ENCODE measurements around the gene C6orf15. TPM values are rescaled to one million over a fixed set of nuclear protein-coding genes. Genes with fewer than 3 reads are reported as not detected.
A peak's percentile ranks its signal among the peaks of the same experiment; 100 is the strongest.

The C6orf15 gene
- total RNA-seq (2014; rRNA removed) (not detected in 2 replicates), Bru-seq, nascent RNA (percentile 20 among the genes with signal in this experiment), BruChase-seq, experiment 1, labeled RNA remaining after a 6-hour chase (not detected), BruChase-seq, experiment 2, labeled RNA remaining after a 2-hour chase (not detected)
- long read RNA-seq, result 0 reads

DNA sequence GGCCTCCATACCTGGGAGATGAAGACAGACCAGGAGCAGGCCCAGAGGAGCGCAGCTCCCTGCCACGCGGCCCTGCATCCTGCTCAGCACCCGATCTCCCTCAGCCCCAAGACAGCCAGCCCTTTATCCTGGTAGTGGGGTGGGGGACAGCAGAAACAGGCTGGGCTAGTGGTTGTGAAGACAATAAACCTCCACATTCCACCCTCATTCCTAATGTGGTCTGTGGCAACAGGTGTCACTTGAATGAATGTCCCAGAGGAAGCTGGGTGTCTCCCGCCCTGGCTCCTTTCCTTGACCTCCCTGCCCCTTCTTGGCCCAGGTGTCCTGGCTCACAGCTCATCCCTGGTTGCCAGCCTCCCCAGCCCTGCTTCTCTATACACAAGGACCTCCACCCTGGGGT is at the start of gene C6orf15:
Gene C6orf15 (minus strand): TSS at position 98 of the 400 bp plus-strand sequence. CDS start 20 bp downstream, at position 78.
- H2AFZ ChIP-seq (ENCODE audit: low read length), result no peak within 1 kb of the TSS

DNA sequence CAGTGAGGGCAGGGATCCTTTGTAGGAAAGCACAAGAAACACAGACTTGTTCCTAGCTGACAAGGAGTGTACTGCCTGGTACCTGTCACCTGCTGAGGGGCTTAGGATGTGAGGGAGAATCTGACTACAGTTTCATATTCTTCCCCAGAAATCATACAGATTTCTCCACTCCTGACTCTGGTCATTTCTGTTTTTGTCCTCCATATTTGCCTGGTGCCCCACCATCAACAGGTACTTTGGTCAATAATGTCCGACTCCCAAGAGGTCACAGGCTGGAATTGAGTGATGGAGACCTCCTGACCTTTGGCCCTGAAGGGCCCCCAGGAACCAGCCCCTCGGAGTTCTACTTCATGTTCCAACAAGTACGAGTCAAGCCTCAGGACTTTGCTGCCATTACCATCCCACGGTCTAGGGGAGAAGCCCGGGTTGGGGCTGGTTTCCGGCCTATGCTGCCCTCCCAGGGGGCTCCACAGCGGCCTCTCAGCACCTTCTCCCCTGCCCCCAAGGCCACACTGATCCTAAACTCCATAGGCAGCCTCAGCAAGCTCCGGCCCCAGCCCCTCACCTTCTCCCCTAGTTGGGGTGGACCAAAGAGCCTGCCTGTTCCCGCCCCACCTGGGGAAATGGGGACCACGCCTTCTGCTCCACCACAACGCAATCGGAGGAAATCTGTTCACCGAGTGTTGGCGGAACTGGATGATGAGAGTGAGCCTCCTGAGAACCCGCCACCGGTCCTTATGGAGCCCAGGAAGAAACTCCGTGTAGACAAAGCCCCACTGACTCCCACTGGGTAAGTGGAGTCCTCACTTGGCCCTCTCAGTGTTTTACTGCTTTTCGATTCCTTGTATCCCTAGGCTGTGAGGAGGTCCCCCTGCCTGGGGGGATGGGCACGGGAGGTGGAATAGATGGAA is 49.1 kb upstream of the C6orf15 start:
- H3K4me2 ChIP-seq (ENCODE audit: low read length), result no peak overlapping the region
- H3K9me2 ChIP-seq (replicated peaks; ENCODE audit: low read length), result no peaks in the 10 kb centered on the region
- H3K4me3 ChIP-seq (ENCODE audit: low read length), result no peak overlapping the region
- H3K79me2 ChIP-seq (ENCODE audit: low read length), result peaks cover 37% of the 10 kb centered on the region
- no peak for ATAC-seq
- no peak overlapping the region for H2AFZ ChIP-seq (ENCODE audit: low read length)
- POLR2A ChIA-PET (ENCODE audit: unreplicated experiment), result no interaction called here
- H3K27ac ChIP-seq (ENCODE audit: low read length), result no peak overlapping the region
- intact Hi-C loops (cut with micrococcal nuclease), result no loop called here
- TF ChIP-seq EZH2 (IDR thresholded peaks at IDR 0.05; ENCODE audit: low read length, unreplicated experiment), result no peak
- TF ChIP-seq, protein P1, sequence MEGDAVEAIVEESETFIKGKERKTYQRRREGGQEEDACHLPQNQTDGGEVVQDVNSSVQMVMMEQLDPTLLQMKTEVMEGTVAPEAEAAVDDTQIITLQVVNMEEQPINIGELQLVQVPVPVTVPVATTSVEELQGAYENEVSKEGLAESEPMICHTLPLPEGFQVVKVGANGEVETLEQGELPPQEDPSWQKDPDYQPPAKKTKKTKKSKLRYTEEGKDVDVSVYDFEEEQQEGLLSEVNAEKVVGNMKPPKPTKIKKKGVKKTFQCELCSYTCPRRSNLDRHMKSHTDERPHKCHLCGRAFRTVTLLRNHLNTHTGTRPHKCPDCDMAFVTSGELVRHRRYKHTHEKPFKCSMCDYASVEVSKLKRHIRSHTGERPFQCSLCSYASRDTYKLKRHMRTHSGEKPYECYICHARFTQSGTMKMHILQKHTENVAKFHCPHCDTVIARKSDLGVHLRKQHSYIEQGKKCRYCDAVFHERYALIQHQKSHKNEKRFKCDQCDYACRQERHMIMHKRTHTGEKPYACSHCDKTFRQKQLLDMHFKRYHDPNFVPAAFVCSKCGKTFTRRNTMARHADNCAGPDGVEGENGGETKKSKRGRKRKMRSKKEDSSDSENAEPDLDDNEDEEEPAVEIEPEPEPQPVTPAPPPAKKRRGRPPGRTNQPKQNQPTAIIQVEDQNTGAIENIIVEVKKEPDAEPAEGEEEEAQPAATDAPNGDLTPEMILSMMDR (conservative IDR thresholded peaks at IDR 0.05; ENCODE audit: low read depth, low read length), result no peak
- DNase-seq, result no peak
- H3K27me3 ChIP-seq (ENCODE audit: low read length), result no peaks in the 10 kb centered on the region
- no peaks in the 10 kb centered on the region for H3F3A ChIP-seq (ENCODE audit: low read length, unreplicated experiment)
- CTCF ChIA-PET, result no interaction called here
- BruUV-seq (replicated peaks), result no TSS peak
- H4K20me1 ChIP-seq (ENCODE audit: low read length), result no peaks in the 10 kb centered on the region
- H3K9me3 ChIP-seq (ENCODE audit: low read length), result no peaks in the 10 kb centered on the region
- H3K9ac ChIP-seq (ENCODE audit: low read length), result no peak overlapping the region
- H3K4me1 ChIP-seq (ENCODE audit: insufficient read depth, low read length), result peaks cover 17% of the 10 kb centered on the region
- H3K36me3 ChIP-seq (ENCODE audit: low read depth, low read length), result peaks cover 12% of the 10 kb centered on the region; the same call in 1 of the 2 replicates

More for the DNA sequence above, at the start of gene C6orf15:
- ChIA-PET POLR2A (ENCODE audit: unreplicated experiment) (no interaction called here), CTCF (no interaction called here)
- Histone ChIP-seq H3K27ac (ENCODE audit: low read length) (no peak within 1 kb of the TSS), H3K36me3 (ENCODE audit: low read depth, low read length) (no peaks in the 10 kb centered on the region), H3K4me1 (ENCODE audit: insufficient read depth, low read length) (peaks cover 36% of the 10 kb centered on the region), H3K4me3 (ENCODE audit: low read length) (no peak within 1 kb of the TSS), H3K79me2 (ENCODE audit: low read length) (peaks cover 26% of the 10 kb centered on the region), H3K9me3 (ENCODE audit: low read length) (no peaks in the 10 kb centered on the region), H3K27me3 (ENCODE audit: low read length) (no peaks in the 10 kb centered on the region), H3F3A (ENCODE audit: low read length, unreplicated experiment) (no peaks in the 10 kb centered on the region), H3K4me2 (ENCODE audit: low read length) (no peak within 1 kb of the TSS), H3K9me2 (replicated peaks; ENCODE audit: low read length) (no peaks in the 10 kb centered on the region), H3K9ac (ENCODE audit: low read length) (no peak within 1 kb of the TSS), H4K20me1 (ENCODE audit: low read length) (no peaks in the 10 kb centered on the region)
- BruUV-seq (replicated peaks), result no TSS peak
- peak; percentile 39 for DNase-seq
- no peak for ATAC-seq
- no peak for TF ChIP-seq EZH2phosphoT487 (IDR thresholded peaks at IDR 0.05; ENCODE audit: borderline replicate concordance, low read length)
- TF ChIP-seq EZH2 (IDR thresholded peaks at IDR 0.05; ENCODE audit: low read length, unreplicated experiment), result no peak
- TF ChIP-seq, protein P1 (conservative IDR thresholded peaks at IDR 0.05; ENCODE audit: low read depth, low read length), result no peak
- intact Hi-C loops (cut with micrococcal nuclease), result no loop called here

Data from PC-3 (cell line).